Stimulated activated CD4-positive, alpha-beta T cell treated with anti-CD3 and anti-CD28 coated beads, Interleukin-1b, Interleukin-23, amount 100 ng/mL, for 48 hours (primary cell): ENCODE data around the gene HRAS.
"Not testable (repeated sequence)": the region's sequence is repeated elsewhere in the genome, so short reads cannot be mapped to it uniquely, and the experiment has no call there.

Experiments
- DNase-seq: peaks from one replicate; pipeline ENCODE4 v3.0.0-alpha.2; 2020

The HRAS gene

GRCh38 chr11:535519-536454 is at the start of gene HRAS:
Gene HRAS (minus strand): TSS chr11:535576.
- peak; percentile 95 for DNase-seq

- DNase-seq: no peak
Observed at GRCh38 chr11:584287-584686, 48.9 kb upstream of the HRAS start.

GRCh38 chr11:581752-582151 is 46.4 kb upstream of the HRAS start:
- DNase-seq: no peak

- no peak for DNase-seq
Observed at GRCh38 chr11:581342-581741, 46.0 kb upstream of the HRAS start.

- no peak for DNase-seq
Observed at GRCh38 chr11:579830-580601, 44.6 kb upstream of the HRAS start.

- DNase-seq: no peak
Observed at GRCh38 chr11:578276-579035, 43.1 kb upstream of the HRAS start.

- no peak for DNase-seq
Observed at GRCh38 chr11:577611-577894, 42.2 kb upstream of the HRAS start.

- no peak for DNase-seq
Observed at GRCh38 chr11:576811-577610, 41.6 kb upstream of the HRAS start.

GRCh38 chr11:575996-576768 is 40.8 kb upstream of the HRAS start, which contains the start of gene PHRF1:
Gene PHRF1 (plus strand): TSS chr11:576470. CDS start chr11:581513, 5,043 bp downstream.
- peak; percentile 95 for DNase-seq

GRCh38 chr11:575313-575995 is 40.1 kb upstream of the HRAS start:
- DNase-seq: no peak

GRCh38 chr11:574632-575312 is 39.4 kb upstream of the HRAS start:
- no peak for DNase-seq

- not testable (repeated sequence) for DNase-seq
Observed at GRCh38 chr11:574031-574570, 38.7 kb upstream of the HRAS start.

- DNase-seq: no peak
Observed at GRCh38 chr11:573146-573759, 37.9 kb upstream of the HRAS start.

- DNase-seq: no peak
Observed at GRCh38 chr11:571802-572185, 36.4 kb upstream of the HRAS start.

- no peak for DNase-seq
Observed at GRCh38 chr11:569158-569885, 33.9 kb upstream of the HRAS start.

GRCh38 chr11:568306-569157 is 33.2 kb upstream of the HRAS start:
- peak; percentile 93 for DNase-seq

GRCh38 chr11:567629-568292 is 32.4 kb upstream of the HRAS start:
- no peak for DNase-seq
